ENCODE measurements around the gene GSTA3.
A peak's percentile ranks its signal among the peaks of the same experiment; 100 is the strongest.
"Not testable (repeated sequence)": the region's sequence is repeated elsewhere in the genome, so short reads cannot be mapped to it uniquely, and the experiment has no call there.

GSTA3 gene

DNA sequence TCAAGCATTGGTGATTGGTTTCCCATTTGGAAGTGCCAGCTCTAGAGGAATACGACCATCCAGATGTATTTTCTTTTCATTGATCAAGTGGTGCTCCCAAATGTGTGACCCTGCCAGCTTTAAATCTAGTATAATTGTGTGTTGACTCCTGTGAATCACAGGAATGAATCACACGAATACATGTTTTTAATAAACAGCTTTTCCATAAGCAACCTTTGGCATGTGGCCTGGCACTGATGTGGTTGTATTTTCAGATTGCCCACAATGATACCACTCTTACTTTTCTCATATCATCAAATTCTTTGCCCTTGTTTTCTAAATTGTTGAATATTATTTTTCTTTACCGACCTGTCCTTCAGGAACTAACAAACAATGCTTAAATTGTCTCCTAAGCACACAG is 367 bp downstream of the GSTA3 start:
- no peak overlapping the region for H3K4me3 ChIP-seq (ENCODE audit: low read depth, low read length)
- TF ChIP-seq, protein P1, sequence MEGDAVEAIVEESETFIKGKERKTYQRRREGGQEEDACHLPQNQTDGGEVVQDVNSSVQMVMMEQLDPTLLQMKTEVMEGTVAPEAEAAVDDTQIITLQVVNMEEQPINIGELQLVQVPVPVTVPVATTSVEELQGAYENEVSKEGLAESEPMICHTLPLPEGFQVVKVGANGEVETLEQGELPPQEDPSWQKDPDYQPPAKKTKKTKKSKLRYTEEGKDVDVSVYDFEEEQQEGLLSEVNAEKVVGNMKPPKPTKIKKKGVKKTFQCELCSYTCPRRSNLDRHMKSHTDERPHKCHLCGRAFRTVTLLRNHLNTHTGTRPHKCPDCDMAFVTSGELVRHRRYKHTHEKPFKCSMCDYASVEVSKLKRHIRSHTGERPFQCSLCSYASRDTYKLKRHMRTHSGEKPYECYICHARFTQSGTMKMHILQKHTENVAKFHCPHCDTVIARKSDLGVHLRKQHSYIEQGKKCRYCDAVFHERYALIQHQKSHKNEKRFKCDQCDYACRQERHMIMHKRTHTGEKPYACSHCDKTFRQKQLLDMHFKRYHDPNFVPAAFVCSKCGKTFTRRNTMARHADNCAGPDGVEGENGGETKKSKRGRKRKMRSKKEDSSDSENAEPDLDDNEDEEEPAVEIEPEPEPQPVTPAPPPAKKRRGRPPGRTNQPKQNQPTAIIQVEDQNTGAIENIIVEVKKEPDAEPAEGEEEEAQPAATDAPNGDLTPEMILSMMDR (IDR thresholded peaks at IDR 0.05; ENCODE audit: low read depth, low read length), result no peak
- no peak for DNase-seq (ENCODE audit: low read depth, low spot score)
- in situ Hi-C loops (cut with HindIII; ENCODE audit: low sequenced_read_pairs), result no loop called here

GRCh38 chr6:52908526-52908925 is 972 bp downstream of the GSTA3 start:
- in situ Hi-C loops (cut with HindIII; ENCODE audit: low sequenced_read_pairs), result no loop called here
- H3K4me3 ChIP-seq (ENCODE audit: low read depth, low read length), result no peak overlapping the region
- TF ChIP-seq, protein P1 (IDR thresholded peaks at IDR 0.05; ENCODE audit: low read depth, low read length), result no peak
- DNase-seq (ENCODE audit: low read depth, low spot score), result no peak

DNA sequence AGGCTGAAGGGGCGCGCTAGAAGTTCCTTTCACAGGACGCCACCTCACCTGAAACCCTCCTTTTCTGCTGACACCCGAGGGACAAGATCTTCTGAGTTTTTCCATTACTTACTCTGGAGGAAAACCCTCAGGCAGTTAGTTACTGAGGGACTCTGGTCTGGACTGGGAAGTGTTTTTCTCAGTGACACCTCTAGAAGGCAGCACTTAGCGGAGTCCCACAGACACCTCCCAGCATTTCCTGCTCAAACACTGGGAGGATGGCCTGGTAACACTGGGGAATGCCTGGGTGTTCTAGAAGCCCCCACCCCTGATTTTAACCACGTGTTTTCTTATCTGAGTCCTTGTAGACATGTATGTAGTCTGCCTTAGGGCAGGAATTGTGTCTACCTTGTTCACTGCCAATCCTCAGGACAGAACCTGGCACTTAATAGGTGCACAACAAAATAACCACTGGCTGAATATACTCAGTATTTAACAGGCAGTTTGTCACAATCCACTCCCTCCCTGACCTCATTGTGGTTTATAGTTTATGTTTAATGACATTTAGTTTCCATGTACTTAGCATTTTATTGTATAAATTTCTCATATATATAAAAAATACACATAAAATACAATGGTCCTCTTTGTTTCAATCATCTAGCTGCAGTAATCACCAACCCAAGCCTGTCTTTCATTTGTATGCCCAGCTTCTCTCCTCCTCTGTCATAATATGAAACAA is 4.8 kb downstream of the GSTA3 start:
- H3K4me3 ChIP-seq (ENCODE audit: low read depth, low read length), result no peak overlapping the region
- TF ChIP-seq, protein P1 (IDR thresholded peaks at IDR 0.05; ENCODE audit: low read depth, low read length), result peak; percentile 32
- in situ Hi-C loops (cut with HindIII; ENCODE audit: low sequenced_read_pairs), result no loop called here
- DNase-seq (ENCODE audit: low read depth, low spot score), result no peak

- no peak for DNase-seq (ENCODE audit: low read depth, low spot score)
- in situ Hi-C loops (cut with HindIII; ENCODE audit: low sequenced_read_pairs), result no loop called here
- TF ChIP-seq, protein P1 (IDR thresholded peaks at IDR 0.05; ENCODE audit: low read depth, low read length), result no peak
- no peak overlapping the region for H3K4me3 ChIP-seq (ENCODE audit: low read depth, low read length)
Observed at GRCh38 chr6:52900536-52900935, 9.0 kb downstream of the GSTA3 start.

DNA sequence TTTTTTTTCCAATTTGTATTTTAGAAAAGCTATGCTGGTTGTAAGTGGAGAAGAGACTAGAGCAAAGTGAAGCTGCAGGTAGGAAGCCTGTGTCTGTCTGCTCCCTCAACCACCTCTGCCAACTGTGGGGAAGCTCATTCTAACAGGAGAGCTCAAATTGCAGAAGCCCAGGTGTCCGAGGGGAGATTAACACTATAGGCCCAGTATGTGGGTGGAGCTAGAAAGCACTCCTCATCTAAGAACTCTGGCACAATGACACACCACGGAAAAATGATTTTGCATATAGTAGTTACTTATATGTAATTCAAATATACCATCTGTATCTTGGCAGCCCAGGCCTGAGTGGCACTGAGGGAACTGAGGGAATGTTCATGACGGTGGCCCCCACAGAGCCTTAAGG is 13.7 kb downstream of the GSTA3 start:
- in situ Hi-C loops (cut with HindIII; ENCODE audit: low sequenced_read_pairs); DNase-seq (ENCODE audit: low read depth, low spot score): not testable (repeated sequence)

DNA sequence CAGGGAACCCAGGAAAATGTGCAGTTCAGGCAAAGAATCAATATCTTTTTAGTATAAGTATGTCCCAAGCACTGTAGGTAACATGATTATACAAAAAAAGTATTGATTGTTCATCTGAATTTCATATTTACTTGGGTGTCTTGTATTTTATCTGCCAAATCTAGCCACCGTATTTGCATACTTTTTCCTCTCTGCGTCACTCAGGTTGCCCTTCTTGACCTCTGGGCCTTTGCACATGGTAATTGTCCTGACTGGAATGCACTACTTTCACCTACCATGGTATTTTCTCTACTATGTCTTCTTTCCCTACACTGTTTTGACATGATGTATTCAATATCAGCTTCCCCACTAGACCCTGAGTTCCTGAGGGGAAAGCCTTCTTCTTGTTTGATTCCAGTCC is 15.2 kb downstream of the GSTA3 start:
- TF ChIP-seq, protein P1 (IDR thresholded peaks at IDR 0.05; ENCODE audit: low read depth, low read length), result no peak
- DNase-seq (ENCODE audit: low read depth, low spot score), result no peak
- in situ Hi-C loops (cut with HindIII; ENCODE audit: low sequenced_read_pairs), result no loop called here
- no peak overlapping the region for H3K4me3 ChIP-seq (ENCODE audit: low read depth, low read length)

More for the DNA sequence above, 13.7 kb downstream of the GSTA3 start:
- H3K4me3 ChIP-seq (ENCODE audit: low read depth, low read length), result not testable (repeated sequence)

DNA sequence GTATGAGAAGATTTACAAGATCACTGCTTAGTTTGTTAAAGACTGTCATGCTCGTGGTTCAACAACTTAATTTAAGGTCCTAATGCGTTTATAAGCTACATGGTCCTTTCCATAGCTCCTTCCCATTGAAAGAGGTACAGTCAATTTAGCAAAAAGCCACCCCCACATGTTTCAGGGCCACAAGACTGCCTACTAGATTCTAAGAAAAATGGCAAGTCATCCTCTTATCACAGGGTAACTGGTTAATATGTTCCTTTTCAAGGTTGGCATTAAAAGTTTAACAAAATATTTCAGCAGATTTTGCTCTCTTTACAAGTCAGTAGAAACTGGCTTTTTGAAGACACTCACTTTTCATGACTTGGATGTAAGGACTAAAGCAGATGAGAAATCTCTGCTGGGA is 15.7 kb downstream of the GSTA3 start:
- in situ Hi-C loops (cut with HindIII; ENCODE audit: low sequenced_read_pairs), result no loop called here
- TF ChIP-seq, protein P1 (IDR thresholded peaks at IDR 0.05; ENCODE audit: low read depth, low read length), result no peak

More for the DNA sequence above, 15.7 kb downstream of the GSTA3 start:
- DNase-seq (ENCODE audit: low read depth, low spot score), result no peak
- H3K4me3 ChIP-seq (ENCODE audit: low read depth, low read length), result no peak overlapping the region
